Trophoblast cell (in vitro differentiated cells and primary cell): ENCODE measurements around the gene LRRFIP1.

Source experiments
- DNase-seq, 2 donors: peaks; one replicate each; pipeline ENCODE4 v3.0.0-alpha.2; 2016
- H2AFZ ChIP-seq: 2 replicates; pipeline ENCODE4 v1.6.1; 2013; ENCODE audit warnings: low read length, moderate library complexity, mild to moderate bottlenecking; ENCODE audit not compliant: insufficient read depth, poor library complexity
- H2AK5ac ChIP-seq: 2 replicates; pipeline ENCODE4 v1.6.1; 2013; ENCODE audit warnings: mild to moderate bottlenecking, low read length
- H2BK120ac ChIP-seq: 2 replicates; pipeline ENCODE4 v1.6.1; 2013; ENCODE audit warnings: low read length, mild to moderate bottlenecking, moderate library complexity; ENCODE audit not compliant: insufficient read depth, poor library complexity
- H2BK12ac ChIP-seq: 2 replicates; pipeline ENCODE4 v1.6.1; 2013; ENCODE audit warnings: mild to moderate bottlenecking, low read length, moderate library complexity
- H2BK5ac ChIP-seq: 2 replicates; pipeline ENCODE4 v1.6.1; 2013; ENCODE audit warnings: low read length, low read depth, moderate library complexity, mild to moderate bottlenecking; ENCODE audit not compliant: poor library complexity
- H3K14ac ChIP-seq: 2 replicates; pipeline ENCODE4 v1.6.1; 2013; ENCODE audit warnings: mild to moderate bottlenecking, low read length
- H3K18ac ChIP-seq: 2 replicates; pipeline ENCODE4 v1.6.1; 2013; ENCODE audit warnings: mild to moderate bottlenecking, low read length
- H3K23ac ChIP-seq: 2 replicates; pipeline ENCODE4 v1.6.1; 2013; ENCODE audit warnings: low read length
- H3K27ac ChIP-seq: 2 replicates; pipeline ENCODE4 v1.5.1; 2013; ENCODE audit warnings: low read depth, mild to moderate bottlenecking, inconsistent platforms, low read length, moderate library complexity
- H3K27me3 ChIP-seq: 2 replicates; pipeline ENCODE4 v1.6.1; 2013; ENCODE audit warnings: inconsistent platforms, mild to moderate bottlenecking, low read length, moderate library complexity; ENCODE audit not compliant: insufficient read depth
- H3K36me3 ChIP-seq, 2 experiments: 1 replicate in 1 of 2; 2 replicates in 1 of 2; pipeline ENCODE4 v1.6.1; 2013; ENCODE audit warnings: low read length in 2 of 2, mild to moderate bottlenecking in 2 of 2, moderate library complexity in 1 of 2; ENCODE audit not compliant: insufficient read depth in 2 of 2, control insufficient read depth in 1 of 2
- H3K4ac ChIP-seq: 2 replicates; pipeline ENCODE4 v1.6.1; 2013; ENCODE audit warnings: low read depth, mild to moderate bottlenecking, low read length, moderate library complexity
- H3K4me1 ChIP-seq, 2 experiments: 1 replicate in 1 of 2; 2 replicates in 1 of 2; pipeline ENCODE4 v1.6.1; 2013; ENCODE audit warnings: low read length in 2 of 2, mild to moderate bottlenecking in 2 of 2, moderate library complexity in 1 of 2; ENCODE audit not compliant: insufficient read depth in 2 of 2, control insufficient read depth in 1 of 2
- H3K4me2 ChIP-seq: 2 replicates; pipeline ENCODE4 v1.6.1; 2013; ENCODE audit warnings: inconsistent platforms, mild to moderate bottlenecking, low read length, moderate library complexity
- H3K4me3 ChIP-seq: 2 replicates; pipeline ENCODE4 v1.5.1; 2013; ENCODE audit warnings: mild to moderate bottlenecking, low read depth, low read length, inconsistent platforms
- H3K79me1 ChIP-seq: one replicate; pipeline ENCODE4 v1.6.1; 2013; ENCODE audit warnings: low read length
- H3K79me2 ChIP-seq: 2 replicates; pipeline ENCODE4 v1.6.1; 2013; ENCODE audit warnings: low read length, mild to moderate bottlenecking; ENCODE audit not compliant: control insufficient read depth, insufficient read depth, poor library complexity
- H3K9ac ChIP-seq: 2 replicates; pipeline ENCODE4 v1.6.1; 2013; ENCODE audit warnings: mild to moderate bottlenecking, low read length
- H3K9me3 ChIP-seq: 2 replicates; pipeline ENCODE4 v1.6.1; 2013; ENCODE audit warnings: low read depth, mild to moderate bottlenecking, control low read depth, inconsistent platforms, low read length; ENCODE audit not compliant: insufficient read depth
- H4K12ac ChIP-seq: 2 replicates; pipeline ENCODE4 v1.6.1; 2013; ENCODE audit warnings: low read depth, mild to moderate bottlenecking, low read length, moderate library complexity
- H4K8ac ChIP-seq: 2 replicates; pipeline ENCODE4 v1.6.1; 2013; ENCODE audit warnings: low read depth, mild to moderate bottlenecking, low read length, moderate library complexity
- H4K91ac ChIP-seq: one replicate; pipeline ENCODE4 v1.6.1; 2013; ENCODE audit warnings: low read depth, mild to moderate bottlenecking, low read length, moderate library complexity
- whole genome bisulfite sequencing: extraction: QIAGEN DNeasy Blood & Tissue Kit; methylation state at CpG from one replicate; pipeline ENCODE4 v1.1.7; 2013; ENCODE audit warnings: missing lambda C conversion rate; ENCODE audit not compliant: insufficient read length, insufficient coverage; ENCODE audit errors: extremely low coverage; 5-methylcytosine and 5-hydroxymethylcytosine counted together

The LRRFIP1 gene

DNA sequence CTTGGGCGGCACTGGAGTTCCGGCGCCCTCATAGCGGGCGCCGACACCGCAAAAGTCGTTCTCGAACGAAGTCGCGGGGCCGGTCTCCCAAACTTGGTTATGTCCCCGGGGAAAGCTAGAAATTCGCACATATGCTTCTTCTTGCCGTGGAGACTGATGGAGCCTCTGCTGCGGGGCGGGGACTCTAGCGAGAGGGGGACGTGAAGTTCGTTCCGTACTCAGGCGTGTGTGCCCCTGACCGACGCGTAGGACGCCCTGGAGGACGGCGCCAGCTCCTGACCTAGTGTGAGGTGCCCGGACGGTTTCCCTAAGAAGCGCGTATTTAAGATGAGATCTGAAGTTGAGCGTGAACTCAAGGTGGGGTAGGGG is 171.7 kb downstream of the LRRFIP1 start:
- Histone ChIP-seq H3K4ac (no peak overlapping the region), H3K4me1 (no peaks in the 10 kb centered on the region), H3K18ac (no peak overlapping the region), H2BK5ac (no peak overlapping the region), H3K9ac (no peak overlapping the region), H3K27me3 (no peaks in the 10 kb centered on the region), H3K14ac (no peak overlapping the region), H3K4me2 (no peak overlapping the region), H4K8ac (no peak overlapping the region), H2AK5ac (no peak overlapping the region), H3K9me3 (peaks cover 2% of the 10 kb centered on the region), H3K79me1 (no peaks in the 10 kb centered on the region), H3K36me3 (no peaks in the 10 kb centered on the region), H3K27ac (no peak overlapping the region), H4K12ac (no peak overlapping the region), H2BK120ac (no peak overlapping the region), H2AFZ (no peak overlapping the region), H4K91ac (no peak overlapping the region), H3K23ac (no peak overlapping the region), H3K4me3 (no peak overlapping the region), H2BK12ac (no peak overlapping the region), H3K79me2 (no peaks in the 10 kb centered on the region)
- no peak for DNase-seq
- no CpG with 5 or more reads among the region's 34 CpGs for WGBS

DNA sequence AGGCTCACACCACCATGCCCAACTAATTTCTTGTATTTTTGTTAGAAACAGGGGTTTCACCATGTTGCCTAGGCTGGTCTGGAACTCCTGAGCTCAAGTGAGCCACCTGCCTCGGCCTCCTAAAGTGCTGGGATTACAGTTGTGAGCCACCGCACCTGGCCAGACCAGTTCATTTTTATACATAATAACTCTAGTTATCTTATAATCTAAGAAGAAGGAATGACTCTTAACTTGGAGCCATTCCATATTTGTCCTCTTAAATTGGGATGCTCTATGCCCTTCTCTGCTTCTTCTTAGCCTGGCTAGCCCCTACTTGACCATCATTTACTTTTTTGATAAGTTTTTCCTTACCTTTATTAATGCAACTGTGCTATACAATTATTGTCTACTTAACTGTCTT is 174.1 kb downstream of the LRRFIP1 start:
- Histone ChIP-seq H4K12ac (no peak overlapping the region), H3K18ac (no peak overlapping the region), H3K4me1 (no peaks in the 10 kb centered on the region), H4K91ac (no peak overlapping the region), H2BK12ac (no peak overlapping the region), H3K9ac (no peak overlapping the region), H3K4me3 (no peak overlapping the region), H3K4ac (no peak overlapping the region), H3K23ac (no peak overlapping the region), H3K14ac (no peak overlapping the region), H2BK5ac (no peak overlapping the region), H3K79me2 (no peaks in the 10 kb centered on the region), H2BK120ac (no peak overlapping the region), H3K9me3 (peaks cover 2% of the 10 kb centered on the region), H2AK5ac (no peak overlapping the region), H3K27ac (no peak overlapping the region), H3K4me2 (no peak overlapping the region), H3K79me1 (no peaks in the 10 kb centered on the region), H3K36me3 (no peaks in the 10 kb centered on the region), H2AFZ (no peak overlapping the region), H4K8ac (no peak overlapping the region), H3K27me3 (no peaks in the 10 kb centered on the region)
- DNase-seq: no peak
- no CpG with 5 or more reads among the region's 2 CpGs for WGBS

DNA sequence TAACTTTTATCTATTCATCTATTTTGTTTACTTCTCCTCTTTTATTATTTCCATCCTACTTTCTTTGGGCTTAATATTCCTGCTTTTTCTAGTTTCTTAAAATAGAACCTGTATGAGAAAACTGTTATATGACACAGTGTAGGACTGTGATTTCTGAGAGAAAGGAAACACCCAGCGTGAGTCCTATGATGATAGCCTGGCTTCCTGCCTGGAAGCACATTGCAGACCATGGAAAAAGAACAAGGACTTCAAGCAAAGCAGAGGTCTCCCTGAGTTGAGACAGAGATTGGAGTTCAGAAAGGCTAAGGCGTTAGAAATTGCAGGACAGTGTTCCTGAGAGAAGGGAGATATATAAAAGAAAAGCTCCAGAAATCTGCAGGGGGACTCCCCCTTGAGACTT is 178.9 kb downstream of the LRRFIP1 start:
- no peak overlapping the region for H2AFZ ChIP-seq
- H3K79me1 ChIP-seq: no peaks in the 10 kb centered on the region
- no peaks in the 10 kb centered on the region for H3K36me3 ChIP-seq
- no peak overlapping the region for H2BK120ac ChIP-seq
- no peak overlapping the region for H3K27ac ChIP-seq
- H3K79me2 ChIP-seq: no peaks in the 10 kb centered on the region
- no peak overlapping the region for H4K91ac ChIP-seq
- H3K9me3 ChIP-seq: no peaks in the 10 kb centered on the region
- H3K4me3 ChIP-seq: no peak overlapping the region
- no peaks in the 10 kb centered on the region for H3K4me1 ChIP-seq
- H4K12ac ChIP-seq: no peak overlapping the region
- no peaks in the 10 kb centered on the region for H3K27me3 ChIP-seq
- H3K9ac ChIP-seq: no peak overlapping the region
- no peak overlapping the region for H2BK5ac ChIP-seq
- H3K23ac ChIP-seq: no peak overlapping the region
- H2AK5ac ChIP-seq: no peak overlapping the region
- no CpG with 5 or more reads among the region's 2 CpGs for WGBS
- no peak for DNase-seq
- H3K14ac ChIP-seq: no peak overlapping the region
- no peak overlapping the region for H2BK12ac ChIP-seq
- no peak overlapping the region for H4K8ac ChIP-seq
- H3K4me2 ChIP-seq: no peak overlapping the region
- H3K18ac ChIP-seq: no peak overlapping the region
- H3K4ac ChIP-seq: no peak overlapping the region

DNA sequence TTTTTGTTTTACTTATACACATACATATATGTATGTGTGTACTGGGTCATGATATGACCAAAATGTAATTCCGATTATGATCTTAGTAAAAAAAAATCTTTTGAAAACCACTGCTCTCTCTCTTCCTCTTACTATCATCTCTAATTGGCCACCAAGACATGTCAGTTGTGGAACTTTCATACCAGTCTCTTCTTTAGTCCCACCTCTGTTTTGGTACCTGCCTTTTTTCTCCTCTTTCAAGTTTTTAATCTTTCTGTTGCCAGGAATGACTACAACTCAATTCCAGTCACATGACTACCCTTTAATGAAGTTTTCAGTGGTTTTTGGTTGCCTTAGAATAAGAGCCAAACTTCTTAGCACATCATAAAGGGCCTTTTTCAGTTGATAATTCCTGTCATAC is 188.2 kb downstream of the LRRFIP1 start:
- H2BK120ac ChIP-seq: no peak overlapping the region
- no peak overlapping the region for H3K4ac ChIP-seq
- H3K79me2 ChIP-seq: no peaks in the 10 kb centered on the region
- H4K12ac ChIP-seq: no peak overlapping the region
- no peak overlapping the region for H3K9ac ChIP-seq
- H3K9me3 ChIP-seq: no peaks in the 10 kb centered on the region
- H2BK12ac ChIP-seq: no peak overlapping the region
- DNase-seq: no peak
- WGBS: no CpG with 5 or more reads among the region's 1 CpG
- H4K8ac ChIP-seq: no peak overlapping the region
- H3K23ac ChIP-seq: no peak overlapping the region
- H3K14ac ChIP-seq: no peak overlapping the region
- no peaks in the 10 kb centered on the region for H3K36me3 ChIP-seq
- H2AK5ac ChIP-seq: no peak overlapping the region
- no peak overlapping the region for H2AFZ ChIP-seq
- no peaks in the 10 kb centered on the region for H3K79me1 ChIP-seq
- H4K91ac ChIP-seq: no peak overlapping the region
- H3K4me2 ChIP-seq: no peak overlapping the region
- H3K27ac ChIP-seq: no peak overlapping the region
- no peak overlapping the region for H3K4me3 ChIP-seq
- no peaks in the 10 kb centered on the region for H3K27me3 ChIP-seq
- no peaks in the 10 kb centered on the region for H3K4me1 ChIP-seq
- H2BK5ac ChIP-seq: no peak overlapping the region
- no peak overlapping the region for H3K18ac ChIP-seq
